ENCODE results near the gene PBX1. TPM values are rescaled to one million over a fixed set of nuclear protein-coding genes. Genes with fewer than 3 reads are reported as not detected.

Gene PBX1
- polyA plus RNA-seq, 3 donors, result 160 to 170 (median 165) TPM

- peak in 1 of 11 donors; percentile 7 for DNase-seq (ENCODE audit: extremely low read depth in 1 of 11, low read depth in 9 of 11, low spot score in 4 of 11)
Observed at GRCh38 chr1:164895026-164895912, 336.3 kb downstream of the PBX1 start.

GRCh38 chr1:164901031-164901430, 342.0 kb downstream of the PBX1 start:
- DNase-seq (ENCODE audit: extremely low read depth in 1 of 11, low read depth in 9 of 11, low spot score in 4 of 11), result no peak

Measured in renal cortex interstitium (tissue), 11 donors.